RCC 7860 (cell line): ENCODE results near the gene HADH.

Experiments used
- DNase-seq: peaks from one replicate; pipeline ENCODE4 v3.0.0-alpha.2; 2015; ENCODE audit warnings: low spot score
- FAIRE-seq: peaks from 2 replicates; lab custom pipeline; 2012; peaks lifted over from hg19 to GRCh38; lab: Jason Lieb, UNC

The HADH gene

GRCh38 chr4:108054025-108054638 is 64.4 kb downstream of the HADH start:
- DNase-seq = no peak

GRCh38 chr4:108055787-108056186 is 66.1 kb downstream of the HADH start:
- DNase-seq (no peak), FAIRE-seq (no peak)

More at GRCh38 chr4:108054025-108054638, 64.4 kb downstream of the HADH start:
- FAIRE-seq = no peak

- DNase-seq (no peak), FAIRE-seq (no peak)
Measured at GRCh38 chr4:108056418-108056817, 66.7 kb downstream of the HADH start.

- DNase-seq (no peak), FAIRE-seq (no peak)
Measured at GRCh38 chr4:108058685-108059440, 69.2 kb downstream of the HADH start.

GRCh38 chr4:108060164-108060563 is 70.5 kb downstream of the HADH start:
- FAIRE-seq (no peak), DNase-seq (no peak)

GRCh38 chr4:108060686-108061321 is 71.1 kb downstream of the HADH start:
- no peak for DNase-seq
- FAIRE-seq = no peak

GRCh38 chr4:108068442-108068841 is 78.8 kb downstream of the HADH start:
- FAIRE-seq = no peak

GRCh38 chr4:108070775-108071174 is 81.1 kb downstream of the HADH start:
- no peak for DNase-seq
- no peak for FAIRE-seq

More at GRCh38 chr4:108068442-108068841, 78.8 kb downstream of the HADH start:
- DNase-seq = no peak

- DNase-seq (no peak), FAIRE-seq (no peak)
Measured at GRCh38 chr4:108072300-108072699, 82.6 kb downstream of the HADH start.

GRCh38 chr4:108078024-108078733 is 88.5 kb downstream of the HADH start:
- FAIRE-seq (no peak), DNase-seq (no peak)

GRCh38 chr4:108080747-108081146 is 91.1 kb downstream of the HADH start:
- DNase-seq = no peak
- FAIRE-seq = no peak

GRCh38 chr4:108081256-108081655 is 91.6 kb downstream of the HADH start:
- no peak for FAIRE-seq
- DNase-seq = no peak
